Mucosa of stomach (tissue), 1 donor: Measurements from ENCODE around the gene GIT2.
A peak's percentile ranks its signal among the peaks of the same experiment; 100 is the strongest.
"Not testable (repeated sequence)": the region's sequence is repeated elsewhere in the genome, so short reads cannot be mapped to it uniquely, and the experiment has no call there.

ENCODE experiments used
- H3K27me3 ChIP-seq: one replicate; pipeline ENCODE4 v1.7.0; 2013; ENCODE audit warnings: mild to moderate bottlenecking, low read length; ENCODE audit not compliant: control insufficient read depth, insufficient read depth
- H3K36me3 ChIP-seq: one replicate; pipeline ENCODE4 v1.7.0; 2013; ENCODE audit warnings: low read length; ENCODE audit not compliant: control insufficient read depth, insufficient read depth
- H3K4me1 ChIP-seq: one replicate; pipeline ENCODE4 v1.7.0; 2013; ENCODE audit warnings: mild to moderate bottlenecking, low read length; ENCODE audit not compliant: control insufficient read depth, insufficient read depth
- H3K4me3 ChIP-seq: one replicate; pipeline ENCODE4 v1.7.0; 2013; ENCODE audit warnings: low read length
- H3K9ac ChIP-seq: one replicate; pipeline ENCODE4 v1.7.0; 2013; ENCODE audit warnings: mild to moderate bottlenecking, low read length, moderate library complexity
- H3K9me3 ChIP-seq: one replicate; pipeline ENCODE4 v1.7.0; 2013; ENCODE audit warnings: mild to moderate bottlenecking, low read length, moderate library complexity; ENCODE audit not compliant: control insufficient read depth
- donor health status: Pancreatic carcinoma.

GIT2 gene

DNA sequence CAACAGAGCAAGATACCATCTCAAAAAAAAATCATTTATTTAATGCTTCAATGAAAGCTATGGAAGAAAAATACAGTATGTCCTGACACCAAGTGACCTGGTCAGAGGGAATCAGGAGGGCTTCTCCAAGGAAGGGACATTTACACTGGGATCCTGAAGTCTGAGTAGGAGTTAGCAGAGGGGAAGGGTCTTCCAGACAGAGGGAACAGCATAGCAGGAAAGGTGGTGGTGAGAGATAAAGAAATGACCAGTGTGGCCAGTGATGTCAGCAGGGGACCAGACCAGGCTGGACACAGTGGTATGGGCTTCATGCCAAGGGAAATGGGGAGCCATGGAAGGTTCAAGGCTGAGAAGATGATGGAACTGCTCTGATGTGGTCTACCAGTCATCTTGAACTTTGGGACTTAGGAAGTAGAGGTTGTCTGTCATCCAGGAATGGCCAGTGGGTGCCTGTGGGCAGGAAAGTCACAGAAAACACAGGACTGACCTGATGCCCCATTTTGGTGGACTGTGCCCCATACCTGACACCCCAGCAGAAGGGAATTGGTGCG is 103.9 kb downstream of the GIT2 start:
- H3K9ac ChIP-seq, result no peak overlapping the region
- H3K36me3 ChIP-seq, result no peaks in the 10 kb centered on the region
- no peaks in the 10 kb centered on the region for H3K9me3 ChIP-seq
- peaks cover 5% of the 10 kb centered on the region for H3K27me3 ChIP-seq
- H3K4me1 ChIP-seq, result no peaks in the 10 kb centered on the region
- H3K4me3 ChIP-seq, result no peak overlapping the region

DNA sequence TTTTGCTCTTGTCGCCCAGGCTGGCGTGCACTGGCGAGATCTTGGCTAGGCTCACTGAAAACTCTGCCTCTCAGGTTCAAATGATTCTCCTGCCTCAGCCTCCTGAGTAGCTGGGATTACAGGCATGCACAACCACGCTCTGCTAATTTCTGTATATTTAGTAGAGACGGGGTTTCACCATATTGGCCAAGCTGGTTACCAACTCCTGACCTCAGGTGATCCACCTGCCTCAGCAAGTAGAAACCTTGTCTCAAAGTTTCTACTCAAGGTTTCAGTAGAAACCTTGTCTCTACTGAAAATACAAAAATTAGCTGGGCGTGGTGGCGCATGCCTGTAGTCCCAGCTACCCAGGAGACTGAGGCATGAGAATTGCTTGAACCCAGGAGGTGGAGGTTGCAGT is 104.4 kb downstream of the GIT2 start:
- H3K4me1 ChIP-seq, H3K9me3 ChIP-seq, H3K9ac ChIP-seq, H3K4me3 ChIP-seq, H3K27me3 ChIP-seq, H3K36me3 ChIP-seq: not testable (repeated sequence)

DNA sequence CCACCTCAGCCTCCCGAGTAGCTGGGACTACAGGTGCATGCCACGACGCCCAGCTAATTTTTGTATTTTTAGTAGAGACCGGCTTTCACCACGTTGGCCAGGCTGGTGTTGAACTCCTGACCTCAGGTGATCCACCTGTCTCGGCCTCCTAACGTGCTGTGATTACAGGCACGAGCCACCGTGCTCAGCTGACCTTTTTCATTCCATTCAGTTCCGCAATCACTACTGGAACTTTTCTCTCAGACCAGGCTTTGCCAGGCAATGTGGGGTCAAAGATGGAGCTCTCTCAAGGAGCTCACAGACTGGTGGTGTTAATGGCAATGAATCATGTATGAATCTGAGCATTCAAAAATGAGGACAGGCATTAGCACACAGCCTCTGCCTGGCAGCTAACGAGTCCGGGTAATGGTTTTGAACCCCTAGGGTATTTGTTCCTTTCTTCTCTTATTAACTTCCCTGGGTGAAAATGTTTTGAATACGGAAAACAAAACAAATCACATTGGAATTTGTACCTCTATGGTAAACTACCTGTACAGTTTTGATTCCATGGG is 105.5 kb downstream of the GIT2 start:
- H3K4me1 ChIP-seq, result no peaks in the 10 kb centered on the region
- no peak overlapping the region for H3K9ac ChIP-seq

DNA sequence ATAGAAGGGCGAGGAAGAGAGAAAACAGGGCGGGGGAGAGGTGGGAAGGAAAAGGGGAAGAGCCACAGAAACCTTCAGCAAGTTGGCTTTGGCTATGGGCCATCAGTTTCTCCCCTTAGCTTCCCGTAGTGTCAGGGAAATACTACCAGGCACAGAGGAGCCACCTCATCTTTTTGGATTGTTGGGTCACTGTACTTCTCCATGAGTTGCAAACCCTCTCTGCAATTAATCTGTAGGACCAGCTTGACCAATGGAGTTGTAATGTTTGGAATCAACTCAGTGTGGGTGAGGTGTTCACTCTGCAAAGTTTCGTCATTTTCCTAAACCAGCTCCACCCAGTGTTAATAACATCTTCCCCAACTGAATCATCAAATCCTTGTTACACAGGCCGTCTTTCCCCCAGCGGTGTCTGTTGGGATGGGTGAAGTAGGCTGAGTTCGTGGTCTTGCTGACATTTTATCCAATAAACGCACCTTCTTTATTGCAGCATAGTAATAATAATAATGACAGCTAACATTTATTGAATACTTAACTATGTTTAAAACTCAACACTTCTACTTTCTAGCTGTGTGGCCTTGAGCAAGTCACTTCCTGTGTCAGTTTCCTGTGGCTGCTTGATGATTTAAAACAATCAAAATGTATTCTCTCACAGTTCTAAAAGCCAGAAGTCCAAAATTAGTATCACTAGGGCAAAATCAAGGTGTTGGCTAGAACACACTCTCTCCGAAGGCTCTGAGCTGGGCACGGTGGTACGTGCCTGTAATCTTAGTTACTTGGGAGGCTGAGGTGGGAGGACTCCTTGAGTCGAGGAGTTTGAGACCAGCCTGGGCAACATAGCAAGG is 107.8 kb downstream of the GIT2 start:
- no peak overlapping the region for H3K9ac ChIP-seq
- peaks cover 5% of the 10 kb centered on the region for H3K27me3 ChIP-seq
- H3K36me3 ChIP-seq, result no peaks in the 10 kb centered on the region
- H3K4me1 ChIP-seq, result no peaks in the 10 kb centered on the region
- H3K4me3 ChIP-seq, result no peak overlapping the region
- no peaks in the 10 kb centered on the region for H3K9me3 ChIP-seq

More for the DNA sequence above, 105.5 kb downstream of the GIT2 start:
- H3K36me3 ChIP-seq, result no peaks in the 10 kb centered on the region
- peaks cover 5% of the 10 kb centered on the region for H3K27me3 ChIP-seq
- no peak overlapping the region for H3K4me3 ChIP-seq
- H3K9me3 ChIP-seq, result no peaks in the 10 kb centered on the region

DNA sequence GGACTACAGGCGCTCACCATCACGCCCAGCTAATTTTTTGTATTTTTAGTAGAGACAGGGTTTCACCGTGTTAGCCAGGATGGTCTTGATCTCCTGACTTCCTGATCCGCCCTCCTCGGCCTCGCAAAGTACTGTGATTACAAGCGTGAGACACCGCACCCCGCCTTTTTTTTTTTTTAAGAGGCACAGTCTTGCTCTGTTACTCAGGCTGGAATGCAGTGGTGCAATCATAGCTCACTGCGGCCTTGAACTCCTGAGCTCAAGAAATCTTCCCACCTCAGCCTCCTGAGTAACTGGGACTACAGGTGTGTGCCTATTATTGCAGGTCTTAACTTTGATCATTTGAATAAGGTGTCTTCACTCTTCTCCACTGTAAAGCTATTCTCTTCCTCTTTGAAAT is 110.6 kb downstream of the GIT2 start:
- Histone ChIP-seq H3K27me3 (no peaks in the 10 kb centered on the region), H3K9me3 (no peaks in the 10 kb centered on the region), H3K4me1 (no peaks in the 10 kb centered on the region), H3K9ac (no peak overlapping the region), H3K4me3 (no peak overlapping the region), H3K36me3 (no peaks in the 10 kb centered on the region)

DNA sequence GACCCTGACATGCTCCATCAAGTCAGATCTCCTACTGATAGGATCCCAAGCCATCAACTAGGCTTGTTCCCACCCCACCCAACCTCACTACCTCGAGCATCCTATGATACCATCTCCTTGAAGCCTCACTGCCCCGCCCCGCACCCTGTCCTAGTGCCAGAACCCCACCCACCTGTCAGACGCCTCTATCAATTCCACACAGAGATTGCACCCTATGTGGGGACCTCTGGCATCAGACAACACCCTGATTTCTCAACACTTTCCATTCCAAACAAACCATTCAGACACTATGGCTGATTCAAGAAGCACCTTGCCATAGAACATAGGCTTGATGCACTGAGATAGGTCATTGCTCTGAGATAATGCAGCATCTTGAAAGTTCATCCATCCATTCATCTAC is 112.7 kb downstream of the GIT2 start:
- Histone ChIP-seq H3K27me3 (no peaks in the 10 kb centered on the region), H3K36me3 (no peaks in the 10 kb centered on the region), H3K4me3 (no peak overlapping the region)

DNA sequence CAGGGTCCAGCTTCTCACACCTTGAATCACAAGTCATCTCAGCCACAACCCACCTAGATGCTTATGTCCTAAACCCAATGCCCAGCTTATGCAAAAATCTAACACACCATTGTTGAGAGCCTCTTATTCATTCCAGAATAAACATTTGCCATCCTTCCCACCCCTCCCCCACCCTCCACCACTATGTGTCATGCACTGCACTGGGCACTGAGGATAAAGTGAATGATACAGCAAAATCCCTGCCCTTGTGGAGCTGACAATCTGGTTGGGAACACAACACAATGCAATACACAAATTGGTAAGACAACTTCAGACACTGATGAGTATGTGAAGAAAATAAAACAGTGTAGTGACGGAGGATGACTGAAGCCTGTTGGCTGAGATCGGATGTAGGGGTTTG is 114.4 kb downstream of the GIT2 start:
- H3K4me3 ChIP-seq, result no peak overlapping the region
- H3K9ac ChIP-seq, result no peak overlapping the region
- no peaks in the 10 kb centered on the region for H3K9me3 ChIP-seq
- H3K27me3 ChIP-seq, result no peaks in the 10 kb centered on the region
- peaks cover 15% of the 10 kb centered on the region for H3K4me1 ChIP-seq
- no peaks in the 10 kb centered on the region for H3K36me3 ChIP-seq

More for the DNA sequence above, 112.7 kb downstream of the GIT2 start:
- Histone ChIP-seq H3K9me3 (no peaks in the 10 kb centered on the region), H3K4me1 (peaks cover 12% of the 10 kb centered on the region), H3K9ac (no peak overlapping the region)

DNA sequence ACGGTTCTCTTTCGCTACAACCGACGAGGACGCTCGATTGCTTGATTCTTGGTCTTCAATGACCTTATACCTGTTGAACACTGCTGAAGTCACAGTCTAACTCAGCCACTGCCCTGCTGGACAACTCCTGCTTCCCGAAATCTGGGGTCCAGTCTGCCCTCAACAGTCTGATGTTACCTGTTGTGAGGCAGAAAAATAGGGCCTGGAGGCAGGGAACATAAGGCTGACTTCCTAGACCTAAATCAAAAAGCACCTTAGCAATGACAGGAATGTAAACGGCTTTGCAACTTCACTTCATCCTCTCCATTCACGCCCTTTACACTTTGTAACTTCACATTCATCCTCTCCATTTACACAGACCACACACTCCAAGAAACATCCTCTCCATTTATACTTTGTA is 115.2 kb downstream of the GIT2 start:
- H3K4me1 ChIP-seq, result peaks cover 20% of the 10 kb centered on the region
- no peaks in the 10 kb centered on the region for H3K9me3 ChIP-seq
- H3K36me3 ChIP-seq, result no peaks in the 10 kb centered on the region
- no peaks in the 10 kb centered on the region for H3K27me3 ChIP-seq
- peak overlapping the region; percentile 78 for H3K9ac ChIP-seq
- peak overlapping the region; percentile 39 for H3K4me3 ChIP-seq

DNA sequence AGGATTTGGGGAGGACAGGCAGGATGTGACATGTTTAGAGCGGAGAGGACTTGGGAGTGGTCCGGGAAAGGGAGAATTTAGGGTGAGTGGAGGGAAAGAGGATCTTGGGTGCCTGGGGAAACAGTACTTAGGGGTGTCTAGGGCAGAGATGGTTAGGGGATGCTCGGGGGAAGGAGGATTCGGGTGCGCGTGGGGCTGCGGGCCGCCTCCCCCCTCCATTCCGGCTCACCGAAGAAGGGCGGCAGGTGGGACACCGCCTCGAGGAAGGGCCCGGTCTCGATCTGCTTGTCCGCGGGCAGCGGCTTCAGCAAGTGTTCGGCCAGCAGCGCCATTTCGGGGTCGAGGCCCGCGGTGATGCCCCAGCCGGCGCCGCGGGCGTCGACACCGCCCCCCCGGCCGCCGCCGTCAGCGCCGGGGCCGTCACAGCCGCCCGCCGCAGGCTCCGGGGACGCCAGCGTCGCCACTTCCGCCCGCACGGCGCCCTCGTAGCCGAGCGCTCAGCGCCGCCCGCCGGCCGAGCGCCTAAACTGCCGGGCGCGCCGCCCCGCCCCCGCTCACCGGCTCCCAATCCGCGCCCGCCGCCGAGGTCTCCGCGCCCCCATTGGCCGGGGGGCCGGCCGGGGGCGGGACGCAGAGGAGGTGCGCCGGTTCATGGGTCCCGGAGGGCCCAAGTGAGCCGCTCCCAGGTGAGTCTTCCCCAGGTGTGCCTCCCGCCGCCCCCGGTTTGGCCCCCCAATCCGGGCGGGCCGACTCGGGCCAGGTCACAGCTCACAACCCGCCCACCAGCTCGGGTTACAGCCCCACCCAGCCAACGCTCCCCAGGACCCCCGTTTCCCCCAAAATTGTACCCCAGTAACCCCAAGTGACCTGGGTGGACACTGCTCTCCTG is 115.9 kb downstream of the GIT2 start, which contains the start of gene GLTP:
Gene GLTP (minus strand): TSS at position 499 of the 889 bp plus-strand sequence. CDS start 167 bp downstream, at position 332.
- Histone ChIP-seq H3K9ac (peak within 1 kb of the TSS; percentile 90), H3K4me3 (peak within 1 kb of the TSS; percentile 89), H3K36me3 (no peaks in the 10 kb centered on the region), H3K4me1 (peaks cover 21% of the 10 kb centered on the region), H3K9me3 (no peaks in the 10 kb centered on the region), H3K27me3 (no peaks in the 10 kb centered on the region)
